Measurements from ENCODE around the gene ANG. TPM values are rescaled to one million over a fixed set of nuclear protein-coding genes. Genes with fewer than 3 reads are reported as not detected.
"Not testable (repeated sequence)": the region's sequence is repeated elsewhere in the genome, so short reads cannot be mapped to it uniquely, and the experiment has no call there.

ANG gene
- total RNA-seq, 2 experiments from 2014 or later = 0.27 to 0.92 TPM

GRCh38 chr14:20734430-20734806 is 45.9 kb downstream of the ANG start:
- DNase-seq = no peak
- CTCF ChIA-PET = no interaction called here
- no peak overlapping the region for H3K4me3 Mint-ChIP-seq

GRCh38 chr14:20738292-20738691 is 49.7 kb downstream of the ANG start:
- H3K27me3 ChIP-seq (ENCODE audit: control insufficient read depth in 1 of 2, insufficient read depth in 2 of 2, low read length in 2 of 2); H3K9me3 Mint-ChIP-seq; H3K36me3 Mint-ChIP-seq (ENCODE audit: low read depth); ATAC-seq (ENCODE audit: poor library complexity); H3K27ac ChIP-seq (ENCODE audit: low read depth in 1 of 2, low read length in 2 of 2); H3K4me3 Mint-ChIP-seq; H3K27ac Mint-ChIP-seq; H3K4me3 ChIP-seq (ENCODE audit: low read length); H3K36me3 ChIP-seq (ENCODE audit: insufficient read depth, low read length); H3K9me3 ChIP-seq (ENCODE audit: control insufficient read depth in 1 of 2, insufficient read depth in 1 of 2, low read length in 2 of 2); H3K4me1 ChIP-seq (ENCODE audit: insufficient read depth, low read length); CTCF ChIA-PET; DNase-seq; H3K27me3 Mint-ChIP-seq; POLR2A ChIA-PET; intact Hi-C loops (cut with DNase I, micrococcal nuclease); H3K4me1 Mint-ChIP-seq (ENCODE audit: low read depth): not testable (repeated sequence)

More at GRCh38 chr14:20734430-20734806, 45.9 kb downstream of the ANG start:
- Mint-ChIP-seq H3K27me3 (peaks cover 8% of the 10 kb centered on the region), H3K4me1 (ENCODE audit: low read depth) (no peaks in the 10 kb centered on the region), H3K9me3 (no peaks in the 10 kb centered on the region), H3K36me3 (ENCODE audit: low read depth) (no peaks in the 10 kb centered on the region), H3K27ac (no peak overlapping the region)
- intact Hi-C loops (cut with DNase I, micrococcal nuclease) = no loop called here
- H3K36me3 ChIP-seq (ENCODE audit: insufficient read depth, low read length) = no peaks in the 10 kb centered on the region
- ATAC-seq (ENCODE audit: poor library complexity) = no peak
- H3K9me3 ChIP-seq (ENCODE audit: control insufficient read depth in 1 of 2, insufficient read depth in 1 of 2, low read length in 2 of 2) = no peaks in the 10 kb centered on the region
- H3K27ac ChIP-seq (ENCODE audit: low read depth in 1 of 2, low read length in 2 of 2) = no peak overlapping the region
- H3K4me1 ChIP-seq (ENCODE audit: insufficient read depth, low read length) = no peaks in the 10 kb centered on the region
- H3K27me3 ChIP-seq (ENCODE audit: control insufficient read depth in 1 of 2, insufficient read depth in 2 of 2, low read length in 2 of 2) = peaks cover 0 to 4% of the 10 kb centered on the region in 2 experiments
- H3K4me3 ChIP-seq (ENCODE audit: low read length) = no peak overlapping the region
- no peak for TF ChIP-seq CTCF (IDR thresholded peaks at IDR 0.05)
- POLR2A ChIA-PET = no interaction called here

- H3K36me3 Mint-ChIP-seq (ENCODE audit: low read depth) = no peaks in the 10 kb centered on the region
Measured at GRCh38 chr14:20742132-20742531, 53.6 kb downstream of the ANG start.

More at GRCh38 chr14:20742132-20742531, 53.6 kb downstream of the ANG start:
- Histone ChIP-seq H3K27ac (ENCODE audit: low read depth in 1 of 2, low read length in 2 of 2) (no peak overlapping the region), H3K4me3 (ENCODE audit: low read length) (no peak overlapping the region), H3K27me3 (ENCODE audit: control insufficient read depth in 1 of 2, insufficient read depth in 2 of 2, low read length in 2 of 2) (peaks cover 0 to 8% of the 10 kb centered on the region in 2 experiments), H3K4me1 (ENCODE audit: insufficient read depth, low read length) (no peaks in the 10 kb centered on the region), H3K36me3 (ENCODE audit: insufficient read depth, low read length) (no peaks in the 10 kb centered on the region), H3K9me3 (ENCODE audit: control insufficient read depth in 1 of 2, insufficient read depth in 1 of 2, low read length in 2 of 2) (no peaks in the 10 kb centered on the region)
- ChIA-PET CTCF (no interaction called here), POLR2A (interaction anchor here (0.6 kb wide), 1 partner anchor 316 kb away, joined by 3 read pairs; no protein-coding TSS in a partner anchor)
- no peak for TF ChIP-seq CTCF (IDR thresholded peaks at IDR 0.05)
- H3K9me3 Mint-ChIP-seq = no peaks in the 10 kb centered on the region
- no peaks in the 10 kb centered on the region for H3K27me3 Mint-ChIP-seq
- intact Hi-C loops (cut with DNase I, micrococcal nuclease) = no loop called here
- DNase-seq = no peak
- H3K4me1 Mint-ChIP-seq (ENCODE audit: low read depth) = no peaks in the 10 kb centered on the region
- H3K27ac Mint-ChIP-seq = no peak overlapping the region
- H3K4me3 Mint-ChIP-seq = no peak overlapping the region
- no peak for ATAC-seq (ENCODE audit: poor library complexity)

Measured in CD4-positive, alpha-beta T cell (primary cell).